ENCODE data around the gene MIER1. TPM values are rescaled to one million over a fixed set of nuclear protein-coding genes. Genes with fewer than 3 reads are reported as not detected.

The MIER1 gene
- total RNA-seq, 1 experiment from 2014 or later: 17.2 TPM

GRCh38 chr1:66925944-66926343 lies 1.2 kb downstream of the MIER1 start:
- Mint-ChIP-seq H3K27me3 (ENCODE audit: insufficient read depth, unreplicated experiment) (no peaks in the 10 kb centered on the region), H3K4me1 (ENCODE audit: low read depth, unreplicated experiment) (no peaks in the 10 kb centered on the region), H3K9me3 (ENCODE audit: unreplicated experiment) (no peaks in the 10 kb centered on the region), H3K36me3 (ENCODE audit: insufficient read depth, unreplicated experiment) (peaks cover 14% of the 10 kb centered on the region), H3K4me3 (ENCODE audit: unreplicated experiment) (peak overlapping the region; percentile 89), H3K27ac (ENCODE audit: unreplicated experiment) (peak overlapping the region; percentile 89)
- intact Hi-C loops (cut with micrococcal nuclease; ENCODE audit: unreplicated experiment): no loop called here
- 0 out of 2 replicates have a peak, but pooled peaks cover 5% of the 10 kb centered on the region for H3K4me1 ChIP-seq
- ChIA-PET CTCF (interaction anchor here (0.7 kb wide), 1 partner anchor 964 kb away, joined by 6 read pairs; no protein-coding TSS in a partner anchor), POLR2A (no interaction called here)
- H3K4me3 ChIP-seq (ENCODE audit: low read depth, low read length): peak overlapping the region; percentile 58
- no peaks in the 10 kb centered on the region for H3K9me3 ChIP-seq
- no TSS peak for BruUV-seq (replicated peaks)
- no peak for DNase-seq
- H3K36me3 ChIP-seq (ENCODE audit: control insufficient read depth, insufficient read depth, low read length): no peaks in the 10 kb centered on the region
- no peak for TF ChIP-seq CTCF (IDR thresholded peaks at IDR 0.05; ENCODE audit: insufficient read depth in 1 of 2, low read depth in 1 of 2, low read length in 1 of 2, severe bottlenecking in 1 of 2, unreplicated experiment in 1 of 2)
- H3K27me3 ChIP-seq (replicated peaks; ENCODE audit: control insufficient read depth, insufficient read depth, low read length): no peaks in the 10 kb centered on the region

DNA sequence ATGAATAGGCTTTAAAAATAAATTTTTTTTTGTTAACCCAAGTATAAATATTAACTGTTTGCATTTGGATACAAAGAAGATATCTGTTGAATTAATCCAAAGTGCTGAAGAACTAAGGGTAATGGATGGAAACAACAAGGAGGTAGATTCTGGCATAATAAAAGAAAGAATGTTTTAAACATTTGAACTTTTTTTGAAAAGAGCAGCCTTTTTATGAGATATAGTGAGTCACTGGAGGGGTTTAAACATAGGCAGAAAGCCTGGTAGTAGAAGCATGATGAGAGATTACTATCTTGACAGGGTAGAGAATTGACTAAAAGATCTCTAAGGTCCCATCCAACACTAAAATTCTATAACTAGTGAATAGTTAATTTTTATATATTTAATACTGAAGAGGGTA lies 2.7 kb downstream of the MIER1 start:
- intact Hi-C loops (cut with micrococcal nuclease; ENCODE audit: unreplicated experiment): no loop called here
- Histone ChIP-seq H3K9me3 (no peaks in the 10 kb centered on the region), H3K27me3 (replicated peaks; ENCODE audit: control insufficient read depth, insufficient read depth, low read length) (no peaks in the 10 kb centered on the region), H3K4me3 (ENCODE audit: low read depth, low read length) (no peak overlapping the region), H3K4me1 (0 out of 2 replicates have a peak, but pooled peaks cover 6% of the 10 kb centered on the region), H3K36me3 (ENCODE audit: control insufficient read depth, insufficient read depth, low read length) (no peaks in the 10 kb centered on the region)
- no peak for TF ChIP-seq CTCF (IDR thresholded peaks at IDR 0.05; ENCODE audit: insufficient read depth in 1 of 2, low read depth in 1 of 2, low read length in 1 of 2, severe bottlenecking in 1 of 2, unreplicated experiment in 1 of 2)
- Mint-ChIP-seq H3K4me3 (ENCODE audit: unreplicated experiment) (no peak overlapping the region), H3K36me3 (ENCODE audit: insufficient read depth, unreplicated experiment) (peaks cover 14% of the 10 kb centered on the region), H3K27ac (ENCODE audit: unreplicated experiment) (no peak overlapping the region), H3K9me3 (ENCODE audit: unreplicated experiment) (no peaks in the 10 kb centered on the region), H3K4me1 (ENCODE audit: low read depth, unreplicated experiment) (peaks cover 11% of the 10 kb centered on the region), H3K27me3 (ENCODE audit: insufficient read depth, unreplicated experiment) (no peaks in the 10 kb centered on the region)
- no TSS peak for BruUV-seq (replicated peaks)
- no peak for DNase-seq
- CTCF ChIA-PET: interaction anchor here (0.6 kb wide), 1 partner anchor 552 kb away, joined by 3 read pairs; no protein-coding TSS in a partner anchor
- POLR2A ChIA-PET: no interaction called here

- no peak overlapping the region for H3K27ac Mint-ChIP-seq (ENCODE audit: unreplicated experiment)
- Histone ChIP-seq H3K4me1 (peaks cover 7% of the 10 kb centered on the region; the same call in 1 of the 2 replicates), H3K9me3 (no peaks in the 10 kb centered on the region), H3K27me3 (replicated peaks; ENCODE audit: control insufficient read depth, insufficient read depth, low read length) (no peaks in the 10 kb centered on the region), H3K36me3 (ENCODE audit: control insufficient read depth, insufficient read depth, low read length) (no peaks in the 10 kb centered on the region), H3K4me3 (ENCODE audit: low read depth, low read length) (peak overlapping the region; percentile 77; the same call in 1 of the 2 replicates)
- H3K27me3 Mint-ChIP-seq (ENCODE audit: insufficient read depth, unreplicated experiment): no peaks in the 10 kb centered on the region
- TF ChIP-seq CTCF (IDR thresholded peaks at IDR 0.05; ENCODE audit: insufficient read depth in 1 of 2, low read depth in 1 of 2, low read length in 1 of 2, severe bottlenecking in 1 of 2, unreplicated experiment in 1 of 2): no peak
- no peaks in the 10 kb centered on the region for H3K9me3 Mint-ChIP-seq (ENCODE audit: unreplicated experiment)
- POLR2A ChIA-PET: interaction anchor here (0.7 kb wide), 1 partner anchor 41 kb away, joined by 4 read pairs; no protein-coding TSS in a partner anchor
- no peak for DNase-seq
- H3K4me1 Mint-ChIP-seq (ENCODE audit: low read depth, unreplicated experiment): peaks cover 11% of the 10 kb centered on the region
- peaks cover 13% of the 10 kb centered on the region for H3K36me3 Mint-ChIP-seq (ENCODE audit: insufficient read depth, unreplicated experiment)
- CTCF ChIA-PET: no interaction called here
- BruUV-seq (replicated peaks): no TSS peak
- intact Hi-C loops (cut with micrococcal nuclease; ENCODE audit: unreplicated experiment): no loop called here
- H3K4me3 Mint-ChIP-seq (ENCODE audit: unreplicated experiment): peak overlapping the region; percentile 83
Measured at GRCh38 chr1:66929146-66929688, 4.4 kb downstream of the MIER1 start.
